ENCODE data around the gene PVRIG.
A peak's percentile ranks its signal among the peaks of the same experiment; 100 is the strongest.
"Not testable (repeated sequence)": the region's sequence is repeated elsewhere in the genome, so short reads cannot be mapped to it uniquely, and the experiment has no call there.

Gene PVRIG

GRCh38 chr7:100195901-100196322 lies 23.8 kb upstream of the PVRIG start:
- not testable (repeated sequence) for DNase-seq

GRCh38 chr7:100198266-100198665 lies 21.5 kb upstream of the PVRIG start:
- no peak for DNase-seq

- no peak for DNase-seq
Observed at GRCh38 chr7:100200693-100201092, 19.1 kb upstream of the PVRIG start.

- DNase-seq, result no peak
Observed at GRCh38 chr7:100204454-100204853, 15.3 kb upstream of the PVRIG start.

- DNase-seq, result no peak
Observed at GRCh38 chr7:100208911-100209408, 10.8 kb upstream of the PVRIG start.

- no peak for DNase-seq
Observed at GRCh38 chr7:100209493-100209892, 10.3 kb upstream of the PVRIG start.

GRCh38 chr7:100210805-100211204 lies 8.9 kb upstream of the PVRIG start:
- no peak for DNase-seq

- DNase-seq, result peak; percentile 11
Observed at GRCh38 chr7:100211342-100211780, 8.4 kb upstream of the PVRIG start.

GRCh38 chr7:100212631-100213286 lies 7.0 kb upstream of the PVRIG start:
- DNase-seq, result no peak

GRCh38 chr7:100213672-100214071 lies 6.1 kb upstream of the PVRIG start:
- no peak for DNase-seq

- DNase-seq, result not testable (repeated sequence)
Observed at GRCh38 chr7:100214356-100214755, 5.4 kb upstream of the PVRIG start.

GRCh38 chr7:100215895-100216294 lies 3.9 kb upstream of the PVRIG start:
- no peak for DNase-seq

GRCh38 chr7:100217934-100218333 lies 1.8 kb upstream of the PVRIG start:
- peak; percentile 58 for DNase-seq

- no peak for DNase-seq
Observed at GRCh38 chr7:100219271-100219737, 445 bp upstream of the PVRIG start.

- DNase-seq, result no peak
Observed at GRCh38 chr7:100220586-100221230, 959 bp downstream of the PVRIG start.

- DNase-seq, result peak; percentile 77
Observed at GRCh38 chr7:100221231-100221718, 1.5 kb downstream of the PVRIG start.

GRCh38 chr7:100221767-100222444 lies 2.2 kb downstream of the PVRIG start:
- DNase-seq, result no peak

GRCh38 chr7:100222445-100223132 lies 2.8 kb downstream of the PVRIG start:
- no peak for DNase-seq

GRCh38 chr7:100223376-100223927 lies 3.7 kb downstream of the PVRIG start:
- DNase-seq, result not testable (repeated sequence)

- DNase-seq, result not testable (repeated sequence)
Observed at GRCh38 chr7:100224891-100225290, 5.1 kb downstream of the PVRIG start.

GRCh38 chr7:100234660-100235317 lies 15.0 kb downstream of the PVRIG start:
- DNase-seq, result not testable (repeated sequence)

GRCh38 chr7:100239975-100240374 lies 20.2 kb downstream of the PVRIG start:
- not testable (repeated sequence) for DNase-seq
